Measurements from ENCODE around the gene NPPA.
"Not testable (repeated sequence)": the region's sequence is repeated elsewhere in the genome, so short reads cannot be mapped to it uniquely, and the experiment has no call there.

The NPPA gene
- 0 reads per million in 2 donors for total RNA-seq

DNA sequence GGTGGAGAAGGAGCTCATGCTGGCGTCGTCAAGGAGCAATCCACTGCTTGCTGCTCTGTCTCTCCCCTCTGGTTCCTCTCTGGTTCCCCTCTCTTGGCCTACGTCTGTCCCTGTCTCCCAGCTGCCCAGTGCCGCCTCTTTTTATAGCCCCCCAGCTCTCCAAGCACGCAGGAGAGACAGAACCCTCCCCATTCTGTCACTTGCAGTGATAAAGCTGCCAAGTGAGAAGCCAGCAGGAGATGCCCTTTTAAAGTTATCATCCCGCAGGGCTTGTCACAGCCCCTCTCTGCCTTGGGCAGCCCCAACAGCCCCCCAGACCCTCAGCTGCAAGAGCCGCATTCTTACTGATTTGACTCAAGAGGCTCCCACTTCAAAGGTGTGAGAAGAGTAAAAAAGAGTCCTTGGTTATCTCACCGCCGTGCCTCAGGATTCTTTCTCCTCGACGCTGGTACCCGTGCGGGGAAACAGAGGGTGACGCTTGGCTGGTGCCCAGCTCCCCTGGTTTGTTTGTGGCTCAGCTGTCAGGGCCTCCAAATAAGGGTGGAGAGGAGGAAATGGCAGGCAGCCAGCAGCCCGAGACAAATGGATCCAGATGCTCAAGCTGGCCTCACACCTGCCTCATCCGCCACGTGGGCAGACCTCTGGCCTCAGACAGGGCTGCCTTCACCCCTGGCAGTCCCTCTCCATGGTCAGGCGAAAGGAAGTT is at the start of gene NPPA:
Gene NPPA (minus strand): TSS at position 117 of the 706 bp plus-strand sequence. CDS start 99 bp downstream, at position 18.
- no peak for DNase-seq

DNA sequence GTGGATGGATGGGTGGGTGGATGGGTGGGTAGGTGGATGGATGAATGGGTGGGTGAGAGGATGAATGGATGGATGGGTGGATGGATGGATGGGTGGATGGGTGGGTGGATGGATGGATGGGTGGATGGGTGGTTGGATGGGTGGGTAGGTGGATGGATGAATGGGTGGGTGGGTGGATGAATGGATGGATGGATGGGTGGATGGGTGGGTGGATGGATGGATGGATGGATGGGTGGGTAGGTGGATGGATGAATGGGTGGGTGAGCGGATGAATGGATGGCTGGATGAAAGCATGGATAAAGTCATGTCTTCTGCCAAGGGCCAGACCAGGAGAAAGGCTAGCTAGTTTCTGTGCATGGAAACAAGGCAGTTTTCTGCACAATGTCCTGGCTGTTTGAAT is 46.9 kb upstream of the NPPA start:
- DNase-seq = not testable (repeated sequence)

DNA sequence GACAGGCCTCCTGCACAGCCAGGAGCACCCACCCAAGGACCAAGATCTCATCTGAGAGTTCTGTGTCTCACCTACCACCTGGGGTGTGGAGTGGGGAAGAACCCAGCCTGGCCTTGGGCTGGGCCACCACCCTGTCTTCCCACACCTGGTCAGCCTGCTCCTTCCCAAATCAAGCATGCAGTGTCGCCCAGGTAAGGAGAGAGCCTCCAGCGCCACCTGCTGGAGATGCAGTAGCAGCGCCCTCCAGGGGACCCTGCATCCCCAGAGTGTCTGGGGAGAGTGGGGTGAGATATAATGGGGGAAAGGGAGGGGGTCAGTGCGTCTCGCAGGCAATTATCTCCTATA is 46.3 kb upstream of the NPPA start:
- no peak for DNase-seq

DNA sequence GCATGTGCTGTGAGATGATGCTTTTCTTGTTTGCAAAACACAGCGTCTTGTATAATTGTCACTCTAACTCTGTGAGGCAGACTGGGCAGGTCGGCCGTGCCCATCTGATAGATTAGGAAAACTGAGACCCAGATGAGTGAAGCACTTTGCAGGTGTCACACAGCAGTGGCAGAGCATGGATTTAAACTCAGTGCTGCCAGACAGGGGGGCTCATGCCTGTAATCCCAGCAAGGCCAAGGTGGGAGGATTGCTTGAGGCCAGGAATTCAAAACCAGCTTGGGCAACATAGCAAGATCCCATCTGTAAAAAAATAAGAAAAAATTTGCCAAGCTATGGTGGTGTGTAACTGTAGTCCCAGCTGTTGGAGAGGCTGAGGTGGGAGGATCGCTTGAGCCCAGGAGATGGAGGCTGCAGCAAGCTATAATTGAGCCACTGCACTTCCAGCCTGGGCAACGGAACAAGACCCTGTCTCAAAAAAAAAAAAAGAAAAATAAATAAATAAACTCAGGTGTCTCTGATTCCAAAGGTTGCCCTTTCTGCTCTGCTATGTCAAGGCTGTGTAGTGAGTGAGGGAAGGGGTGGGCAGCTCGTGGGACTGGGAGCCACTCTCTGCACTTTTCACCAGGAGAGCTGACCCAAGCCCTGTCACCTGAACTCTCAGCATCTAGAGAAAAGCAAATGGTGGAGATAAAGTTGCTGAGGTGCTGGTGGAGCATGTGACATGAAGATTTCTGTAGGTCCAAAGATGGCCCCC is 44.0 kb upstream of the NPPA start:
- DNase-seq = no peak

DNA sequence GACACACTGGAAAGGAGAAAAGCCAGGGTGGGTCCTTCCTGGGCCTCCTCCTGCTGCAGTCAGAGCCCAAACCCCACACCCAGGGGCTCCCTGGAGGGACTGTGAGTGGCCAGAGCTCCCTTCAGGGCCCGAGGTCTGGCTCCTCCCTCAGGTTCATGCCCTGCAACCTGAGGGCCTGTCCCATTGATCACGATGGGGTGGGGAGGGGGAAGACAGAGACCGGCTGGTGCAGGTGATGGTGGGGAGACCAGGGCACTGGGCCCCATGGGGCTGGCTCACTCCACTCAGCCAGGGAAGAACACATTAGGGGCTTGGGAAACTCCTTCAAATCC is 41.3 kb upstream of the NPPA start:
- DNase-seq = no peak

DNA sequence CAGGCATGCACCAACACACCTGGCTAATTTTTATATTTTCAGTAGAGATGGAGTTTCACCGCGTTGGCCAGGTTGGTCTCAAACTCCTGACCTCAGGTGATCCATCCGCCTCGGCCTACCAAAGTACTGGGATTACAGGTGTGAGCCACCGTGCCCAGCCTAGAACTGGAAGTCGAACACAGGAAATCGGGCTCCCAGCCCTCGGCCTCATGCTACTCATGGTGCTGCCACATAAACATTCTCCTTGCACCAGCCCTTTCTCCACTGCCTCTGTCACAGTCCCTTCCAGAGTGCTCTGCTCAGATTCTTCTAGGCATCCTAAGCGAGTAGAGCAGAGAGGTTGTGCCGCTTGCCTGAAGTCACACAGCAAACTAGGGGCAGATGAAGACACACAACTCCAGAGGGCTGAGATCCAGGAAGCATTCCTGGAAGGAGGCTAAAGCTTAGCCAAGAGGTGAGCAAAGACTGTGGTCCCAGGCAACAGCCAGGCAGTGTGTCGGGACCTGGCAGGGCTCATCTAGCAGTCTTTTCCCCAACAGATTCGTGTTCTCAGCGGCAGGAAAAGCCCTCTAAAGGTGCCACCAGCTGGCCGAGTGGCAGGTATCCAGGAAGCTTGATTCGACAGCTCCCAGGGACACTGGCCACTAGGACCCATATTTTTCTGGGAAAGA is 40.8 kb upstream of the NPPA start:
- no peak for DNase-seq

DNA sequence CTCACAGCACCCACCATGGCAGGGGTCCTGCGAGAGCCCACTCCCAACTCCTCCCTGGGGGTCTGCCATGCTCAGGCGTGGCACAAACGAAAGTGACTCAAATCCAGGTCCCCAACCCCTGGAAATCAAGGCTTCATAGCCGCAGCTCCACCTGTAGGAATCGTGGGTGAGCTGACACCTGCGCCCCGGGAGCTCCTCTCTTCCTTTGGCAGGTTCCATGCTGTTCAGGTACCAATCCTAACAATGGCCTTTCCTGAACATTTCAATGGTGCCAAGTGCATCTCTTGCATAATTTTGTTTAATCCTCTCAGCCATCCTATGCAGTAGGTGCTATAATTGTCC is 40.1 kb upstream of the NPPA start:
- DNase-seq = no peak

DNA sequence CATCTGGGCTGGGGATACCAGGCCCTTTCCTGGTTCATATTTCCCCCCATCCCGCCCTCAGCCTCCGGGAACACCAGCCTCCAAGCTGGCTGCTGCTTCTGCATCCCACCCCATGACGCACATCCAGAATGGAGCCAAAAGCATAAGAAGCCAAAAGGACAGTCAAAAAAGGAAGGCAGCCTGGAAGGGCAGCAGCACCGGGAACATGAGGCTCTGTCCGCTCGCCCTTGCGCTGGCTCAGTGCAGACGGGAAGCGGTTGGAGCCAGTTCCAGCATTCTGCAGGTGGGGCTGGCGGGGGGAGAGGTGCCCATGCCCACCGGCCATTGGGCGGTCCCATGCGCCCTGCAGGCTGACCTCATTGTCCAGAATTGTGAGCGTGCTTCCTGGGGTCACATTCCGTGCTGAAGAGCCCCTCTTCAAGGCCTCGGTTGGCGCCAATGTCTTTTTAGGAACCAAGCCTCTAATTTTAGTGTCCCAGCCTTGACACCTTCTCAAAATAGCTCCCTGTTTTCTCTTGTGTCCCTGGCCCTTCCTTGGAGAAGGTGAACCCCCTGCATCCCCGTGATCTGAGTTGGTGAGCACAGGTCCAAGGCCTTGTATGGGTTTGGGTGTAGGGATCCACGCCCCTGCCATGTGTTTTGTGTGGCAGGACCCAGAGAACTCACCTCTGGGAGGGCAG is 39.5 kb upstream of the NPPA start:
- no peak for DNase-seq

DNA sequence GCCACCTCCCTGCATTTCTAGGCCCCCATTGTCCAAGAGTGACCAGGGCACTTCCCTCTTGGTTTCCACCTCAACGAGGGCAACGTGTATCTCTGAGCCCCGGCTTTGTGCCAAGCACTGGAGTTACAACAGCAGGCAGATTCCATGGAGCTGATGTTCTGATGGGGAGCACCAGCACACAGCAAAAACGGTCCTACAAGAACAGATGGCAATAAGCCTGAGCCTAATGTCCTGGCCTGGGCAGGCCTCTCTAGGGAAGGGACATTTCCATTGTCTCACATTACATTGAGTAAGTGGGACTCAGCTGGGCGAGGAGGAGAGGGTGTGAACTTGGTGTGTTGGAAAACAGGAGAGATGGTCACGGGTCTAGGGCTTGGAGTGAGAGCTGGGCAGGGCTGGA is 38.3 kb upstream of the NPPA start:
- DNase-seq = no peak

DNA sequence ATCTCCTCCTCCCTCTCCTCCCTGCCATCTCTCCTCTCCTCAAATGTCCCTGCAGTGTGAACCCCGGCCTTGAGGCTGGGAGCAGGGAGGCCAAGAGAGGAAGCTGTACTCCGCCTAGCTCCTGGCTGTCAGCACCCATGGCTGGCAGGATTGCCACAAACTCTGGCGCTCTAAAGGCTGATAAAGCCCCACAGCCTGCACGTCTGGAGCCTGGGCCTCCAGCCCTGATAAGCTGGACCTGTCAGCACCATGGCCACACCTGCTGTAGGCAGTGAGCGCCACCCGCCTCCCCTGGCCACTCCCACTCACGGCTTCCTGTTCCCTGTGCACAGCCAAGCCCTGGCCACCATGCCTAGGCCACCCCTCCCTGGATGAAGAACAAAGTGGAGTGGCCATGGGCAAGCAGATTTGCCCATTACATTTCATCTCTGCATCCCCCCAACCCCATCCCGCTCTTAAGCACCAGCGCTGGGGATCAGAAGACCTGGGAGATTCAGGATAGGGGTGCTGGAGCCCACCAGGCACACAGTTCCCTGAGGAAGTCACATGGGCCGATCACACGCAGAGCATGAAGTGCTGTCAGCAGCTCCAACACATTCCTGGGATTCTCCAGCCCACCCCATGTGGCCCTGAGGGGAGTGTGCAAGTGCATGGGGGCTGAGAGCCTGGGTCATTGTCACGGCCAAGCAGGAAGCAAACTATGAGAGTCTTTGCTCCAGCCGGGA is 35.4 kb upstream of the NPPA start:
- DNase-seq = no peak

DNA sequence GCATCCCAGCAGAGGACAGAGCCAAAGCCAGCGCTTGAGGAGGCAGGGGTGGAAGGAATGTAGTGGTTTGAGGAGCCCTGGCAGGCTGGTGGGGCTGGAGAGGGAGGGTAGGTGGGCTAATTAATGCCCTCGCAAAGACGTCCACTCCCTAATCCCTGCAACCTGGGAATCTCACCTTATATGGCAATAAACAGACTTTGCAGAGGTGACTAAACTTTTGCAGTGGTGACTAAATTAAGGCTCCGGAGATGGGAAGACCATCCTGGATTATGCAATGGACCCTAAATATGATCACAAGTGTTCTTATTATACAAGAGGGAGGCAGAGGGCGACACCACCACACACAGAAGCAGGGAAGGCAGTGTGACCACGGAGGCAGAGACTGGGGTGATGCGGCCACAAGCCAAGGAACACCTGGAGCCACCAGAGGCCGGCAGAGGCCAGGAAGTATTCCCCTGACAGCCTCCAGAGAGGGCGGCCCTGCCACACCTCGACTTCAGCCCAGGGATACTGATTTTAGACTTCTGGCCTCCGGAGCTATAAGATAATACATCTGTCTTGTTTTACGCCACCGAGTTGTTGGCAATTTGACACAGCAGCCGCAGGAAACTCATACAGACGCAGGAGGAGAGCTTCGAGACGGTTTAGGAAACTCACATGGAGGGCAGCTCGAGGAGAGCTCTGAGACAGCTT is 34.3 kb upstream of the NPPA start:
- no peak for DNase-seq

DNA sequence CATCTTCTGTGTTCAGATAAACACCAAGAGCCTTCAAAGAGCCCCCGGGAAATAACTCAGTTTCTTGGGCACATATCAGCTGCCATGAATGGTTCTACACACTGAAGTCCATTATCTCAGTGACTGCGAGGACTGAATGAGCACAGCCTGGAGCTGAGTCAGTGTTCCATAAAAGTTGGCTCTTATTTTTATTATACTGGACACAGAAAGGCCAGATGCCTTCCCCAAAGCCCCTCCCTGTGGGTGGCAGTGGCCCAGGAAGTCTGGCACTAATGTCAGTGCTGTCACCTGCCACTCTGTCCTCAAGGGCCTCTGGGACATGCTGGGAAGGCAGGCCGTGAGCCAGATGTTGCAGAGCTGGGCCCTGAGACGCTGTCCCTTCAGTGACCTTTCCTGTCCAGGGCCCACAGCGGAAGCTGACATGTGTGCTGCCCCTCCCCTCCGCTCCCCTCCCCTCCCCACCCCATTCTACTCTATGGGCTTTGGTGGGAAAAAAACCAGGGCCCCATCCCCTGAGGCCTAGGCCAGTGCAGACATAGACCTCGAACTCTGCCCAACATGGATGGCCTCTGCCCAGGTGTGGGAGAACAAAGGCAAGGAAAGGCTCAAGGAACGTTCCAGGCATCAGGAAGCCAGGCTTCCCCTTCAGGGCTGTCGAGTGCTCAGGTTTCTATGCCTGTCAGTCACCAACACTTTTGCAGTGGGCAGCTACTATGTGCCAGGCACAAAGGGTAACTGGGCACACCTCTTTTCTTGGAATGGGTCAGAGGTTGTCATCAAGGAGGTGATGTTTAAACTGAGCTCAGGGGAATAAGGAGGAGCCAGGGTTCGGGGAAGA is 33.5 kb upstream of the NPPA start:
- no peak for DNase-seq

DNA sequence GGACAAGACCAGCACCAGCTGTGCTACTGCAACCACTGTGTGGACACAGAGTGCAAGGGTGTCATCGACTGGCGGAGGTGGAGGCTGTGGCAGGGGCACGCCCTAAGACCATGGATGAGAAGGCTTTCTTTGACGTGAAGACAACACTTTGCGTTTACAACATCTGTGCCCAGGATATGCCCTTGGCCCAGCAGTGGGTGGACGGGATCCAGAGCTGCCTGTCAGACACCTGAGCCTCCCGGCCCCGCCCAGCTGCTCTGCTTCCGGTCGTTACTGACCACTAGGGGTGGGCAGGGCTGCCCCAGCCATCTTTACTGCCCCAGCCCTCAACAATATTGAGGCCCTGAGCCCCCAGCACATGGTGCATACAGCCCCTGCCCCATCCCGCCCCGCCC is 32.6 kb upstream of the NPPA start:
- no peak for DNase-seq

DNA sequence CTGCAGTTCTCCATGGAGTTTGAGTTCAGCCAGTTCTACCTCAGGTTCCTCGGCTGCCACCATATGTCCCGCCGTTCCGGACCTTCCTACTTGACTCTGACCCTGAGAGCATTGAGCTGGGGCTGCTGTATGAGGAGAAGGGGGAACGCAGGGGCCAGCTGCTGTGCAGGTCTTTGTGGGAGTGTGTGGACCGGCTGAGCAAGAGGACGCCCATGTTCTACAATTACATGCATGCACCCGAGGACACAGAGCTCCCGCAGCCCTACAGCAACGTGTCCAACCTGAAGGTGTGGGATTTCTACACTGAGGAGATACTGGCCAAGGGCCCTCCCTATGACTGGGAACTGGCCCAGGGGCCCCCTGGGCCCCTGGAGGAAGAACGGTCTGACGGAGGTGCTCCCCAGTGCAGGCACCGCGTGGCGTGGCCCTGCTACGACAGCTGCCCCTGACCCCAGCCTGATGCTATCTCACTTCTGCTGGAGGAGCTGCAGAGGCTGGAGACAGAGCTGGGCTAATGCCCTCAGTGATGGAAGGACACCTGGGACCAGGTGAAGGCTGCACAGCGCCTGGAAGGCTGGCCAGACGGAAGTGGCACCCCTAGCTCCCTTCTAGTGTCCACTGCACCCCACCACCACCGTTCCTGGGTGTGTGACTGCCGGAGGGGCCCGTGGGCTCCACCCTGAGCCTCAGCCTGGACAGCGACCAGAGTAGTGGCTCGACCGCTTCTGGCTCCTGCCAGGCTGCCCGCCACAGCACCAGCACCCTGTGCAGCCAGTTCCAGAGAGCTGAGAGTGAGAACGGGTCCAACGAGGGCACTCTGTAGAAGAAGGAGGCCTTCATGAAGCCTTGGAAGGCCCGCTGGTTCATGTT is 32.0 kb upstream of the NPPA start:
- DNase-seq = no peak

DNA sequence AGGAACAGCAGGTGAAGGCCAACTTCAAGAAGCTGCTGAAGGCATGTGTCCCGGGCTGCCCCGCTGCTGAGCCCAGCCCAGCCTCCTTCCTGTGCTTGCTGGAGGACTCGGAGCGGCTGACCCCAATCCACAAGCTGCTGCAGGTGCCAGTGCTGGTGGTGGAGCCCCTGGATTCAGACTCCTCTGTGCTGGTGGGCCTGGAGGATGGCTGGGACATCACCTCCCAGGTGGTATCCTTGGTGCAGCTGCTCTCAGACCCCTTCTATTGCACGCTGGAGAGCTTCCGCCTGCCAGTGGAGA is 31.3 kb upstream of the NPPA start:
- no peak for DNase-seq

DNA sequence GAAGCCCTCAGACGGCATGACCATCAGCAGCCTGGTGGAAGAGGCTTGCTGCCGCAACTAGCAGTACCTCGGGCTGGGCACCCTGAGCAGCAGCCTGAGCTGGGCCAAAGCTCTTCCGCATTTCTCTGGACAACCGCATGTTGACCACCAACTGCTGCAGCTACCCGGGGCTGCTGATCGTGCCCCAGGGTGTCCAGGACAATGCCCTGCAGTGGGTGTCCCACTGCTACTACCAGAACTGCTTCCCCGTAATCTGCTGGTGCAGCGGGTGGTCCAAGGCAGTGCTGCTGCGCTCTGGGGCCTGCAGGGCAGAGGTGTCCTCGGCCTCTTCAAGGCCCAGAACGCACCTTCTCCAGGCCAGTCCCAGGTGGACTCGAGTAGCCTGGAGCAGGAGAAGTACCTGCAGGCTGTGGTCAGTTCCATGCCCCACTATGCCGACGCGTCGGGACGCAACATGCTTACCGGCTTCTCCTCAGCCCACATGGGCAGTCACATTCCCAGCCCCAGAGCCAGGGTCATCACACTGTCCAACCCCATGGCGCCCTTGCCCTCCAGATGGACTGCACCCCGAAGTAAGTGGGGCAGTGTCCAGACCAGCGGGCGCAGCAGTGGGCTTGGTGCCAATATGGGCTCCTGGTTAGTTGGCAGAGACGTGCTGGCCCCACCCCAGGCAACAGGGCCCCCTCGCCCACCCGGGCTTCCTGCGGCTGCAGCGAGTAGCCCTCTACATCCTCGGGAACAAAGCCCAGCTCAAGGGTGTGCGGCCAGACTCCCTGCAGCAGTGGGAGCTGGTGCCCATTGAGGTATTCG is 30.7 kb upstream of the NPPA start:
- no peak for DNase-seq

DNA sequence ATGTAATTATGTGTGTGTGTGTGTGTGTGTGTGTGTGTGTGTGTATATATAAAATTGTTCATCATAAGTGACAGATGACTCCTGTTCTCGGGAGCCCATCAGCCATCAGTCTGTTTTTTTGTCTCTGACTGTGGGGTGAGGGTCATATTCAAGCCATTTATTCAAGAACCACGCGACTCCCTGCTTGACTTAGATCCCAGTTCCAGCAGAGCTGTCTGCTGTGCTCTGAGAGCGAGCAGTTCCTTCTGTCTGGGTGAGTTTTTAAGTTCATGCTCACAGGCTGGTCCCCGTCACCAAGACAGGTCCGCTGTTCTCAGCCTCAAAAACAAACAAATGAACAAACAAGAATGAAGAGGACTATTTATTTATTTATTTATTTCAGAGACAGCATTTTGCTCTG is 29.5 kb upstream of the NPPA start:
- DNase-seq = no peak

DNA sequence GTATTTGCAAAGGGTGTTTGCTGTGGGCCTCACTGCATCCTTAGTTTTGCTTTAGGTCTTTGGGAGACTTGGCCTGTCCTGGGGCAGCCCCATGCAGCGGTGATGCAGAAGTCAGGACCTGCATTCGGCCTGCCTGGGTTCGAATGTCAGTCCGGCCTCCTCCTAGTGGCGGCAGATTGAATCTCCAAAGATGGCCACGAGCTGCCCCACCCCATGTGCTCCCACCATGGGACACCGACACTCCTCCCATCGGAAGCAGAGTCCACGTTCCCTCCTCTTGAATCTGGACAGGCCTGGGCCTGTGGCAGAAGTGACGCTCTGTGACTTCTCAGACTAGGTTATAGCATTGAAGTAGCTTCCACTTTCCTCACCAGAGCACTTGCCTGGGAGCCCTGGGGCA is 27.5 kb upstream of the NPPA start:
- no peak for DNase-seq

DNA sequence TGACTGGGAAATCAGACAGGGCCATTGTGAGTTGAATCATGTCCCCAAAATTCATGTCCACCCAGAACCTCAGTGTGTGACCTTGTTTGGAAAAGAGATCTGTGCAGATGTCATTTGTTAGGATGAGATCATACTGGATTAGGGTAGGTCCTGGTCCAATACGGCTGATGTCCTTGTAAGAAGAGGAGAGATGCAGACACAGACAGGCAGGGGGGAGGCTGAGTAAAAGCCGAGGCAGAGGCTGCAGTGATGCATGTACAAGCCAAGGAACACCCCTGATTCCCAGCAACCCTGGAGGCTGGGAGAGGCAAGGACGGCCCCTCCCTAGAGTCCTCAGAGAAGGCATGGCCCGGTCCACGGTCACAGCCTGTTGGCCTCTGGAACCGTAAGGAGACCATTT is 27.0 kb upstream of the NPPA start:
- no peak for DNase-seq

DNA sequence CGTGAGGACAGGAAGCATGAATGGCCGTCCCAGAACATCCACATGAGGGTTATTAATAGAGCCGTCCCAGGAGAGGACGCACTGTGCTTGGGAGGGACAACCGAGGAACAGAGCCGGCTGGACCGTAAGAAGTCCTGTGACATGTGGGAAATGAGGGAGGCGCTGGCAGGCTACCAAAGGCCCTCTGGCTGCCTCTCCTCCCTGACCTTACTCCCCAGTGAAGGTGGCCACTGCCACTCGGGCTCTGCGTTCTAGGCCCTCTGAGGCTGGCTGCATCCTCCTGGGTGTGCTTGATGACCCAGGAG is 26.6 kb upstream of the NPPA start:
- no peak for DNase-seq

Measured in activated gamma-delta T cell (primary cell).